HG03520 (cell line): ENCODE results near the gene PPP2R2C.

Source experiments
- ATAC-seq: cut with Tn5 transposase; IDR thresholded peaks from one replicate; pipeline ENCODE4 v1.9.1; 2021; ENCODE audit warnings: mild to moderate bottlenecking, moderate library complexity; ENCODE audit not compliant: unreplicated experiment

The PPP2R2C gene

GRCh38 chr4:6469898-6470501 lies 2.4 kb downstream of the PPP2R2C start:
- ATAC-seq: no peak

GRCh38 chr4:6469144-6469543 lies 3.3 kb downstream of the PPP2R2C start:
- ATAC-seq: no peak

- ATAC-seq: no peak
These were observed 4.0 kb downstream of the PPP2R2C start for GRCh38 chr4:6468376-6468775.

GRCh38 chr4:6467600-6467999 lies 4.8 kb downstream of the PPP2R2C start:
- ATAC-seq: no peak

GRCh38 chr4:6466756-6467381 lies 5.5 kb downstream of the PPP2R2C start:
- ATAC-seq: no peak

GRCh38 chr4:6465955-6466354 lies 6.5 kb downstream of the PPP2R2C start:
- ATAC-seq: no peak

GRCh38 chr4:6464842-6465588 lies 7.4 kb downstream of the PPP2R2C start:
- no peak for ATAC-seq

- no peak for ATAC-seq
These were observed 8.8 kb downstream of the PPP2R2C start for GRCh38 chr4:6463311-6464289.

GRCh38 chr4:6461301-6462165 lies 10.9 kb downstream of the PPP2R2C start:
- no peak for ATAC-seq

- ATAC-seq: no peak
These were observed 11.5 kb downstream of the PPP2R2C start for GRCh38 chr4:6460876-6461275.

- no peak for ATAC-seq
These were observed 13.9 kb downstream of the PPP2R2C start for GRCh38 chr4:6458528-6458927.

- no peak for ATAC-seq
These were observed 16.0 kb downstream of the PPP2R2C start for GRCh38 chr4:6456450-6456849.

GRCh38 chr4:6454112-6454910 lies 18.1 kb downstream of the PPP2R2C start:
- ATAC-seq: no peak

GRCh38 chr4:6453688-6453990 lies 18.8 kb downstream of the PPP2R2C start:
- no peak for ATAC-seq

- no peak for ATAC-seq
These were observed 19.3 kb downstream of the PPP2R2C start for GRCh38 chr4:6452897-6453687.

GRCh38 chr4:6452116-6452896 lies 20.1 kb downstream of the PPP2R2C start:
- no peak for ATAC-seq

- no peak for ATAC-seq
These were observed 21.1 kb downstream of the PPP2R2C start for GRCh38 chr4:6451309-6451708.

GRCh38 chr4:6450709-6451108 lies 21.7 kb downstream of the PPP2R2C start:
- ATAC-seq: no peak
